IMR-90 (cell line): Measurements from ENCODE around the gene MAMLD1.

Experiments used
- CEBPB ChIP-seq: IDR thresholded peaks from 2 replicates; pipeline ENCODE4 v1.6.1; 2012; ENCODE audit warnings: low read depth, low read length, improper control_type of control experiment
- FOS ChIP-seq: fragments of 150-350 bp; IDR thresholded peaks from 2 replicates; pipeline ENCODE4 v1.6.1; 2016; ENCODE audit warnings: low read depth, low read length
- MXI1 ChIP-seq: IDR thresholded peaks from 2 replicates; pipeline ENCODE4 v1.6.1; 2012; ENCODE audit warnings: low read depth, mild to moderate bottlenecking, low read length, moderate library complexity, borderline replicate concordance
- POLR2A ChIP-seq: IDR thresholded peaks from 2 replicates; pipeline ENCODE4 v1.6.1; 2012; ENCODE audit warnings: mild to moderate bottlenecking, low read depth, low read length
- SMC3 ChIP-seq: fragments of 150-350 bp; IDR thresholded peaks from 2 replicates; pipeline ENCODE4 v1.6.1; 2016; ENCODE audit warnings: low read depth, mild to moderate bottlenecking, antibody characterized with exemption, low read length, moderate library complexity
- TF ChIP-seq, protein P1 (sequence below): conservative IDR thresholded peaks from 2 replicates; pipeline ENCODE4 v1.5.1; 2012; ENCODE audit warnings: mild to moderate bottlenecking, low read depth, low read length, improper control_type of control experiment

GRCh38 chrX:150429594-150429993 is 66.5 kb downstream of the MAMLD1 start:
- TF ChIP-seq, protein P1, sequence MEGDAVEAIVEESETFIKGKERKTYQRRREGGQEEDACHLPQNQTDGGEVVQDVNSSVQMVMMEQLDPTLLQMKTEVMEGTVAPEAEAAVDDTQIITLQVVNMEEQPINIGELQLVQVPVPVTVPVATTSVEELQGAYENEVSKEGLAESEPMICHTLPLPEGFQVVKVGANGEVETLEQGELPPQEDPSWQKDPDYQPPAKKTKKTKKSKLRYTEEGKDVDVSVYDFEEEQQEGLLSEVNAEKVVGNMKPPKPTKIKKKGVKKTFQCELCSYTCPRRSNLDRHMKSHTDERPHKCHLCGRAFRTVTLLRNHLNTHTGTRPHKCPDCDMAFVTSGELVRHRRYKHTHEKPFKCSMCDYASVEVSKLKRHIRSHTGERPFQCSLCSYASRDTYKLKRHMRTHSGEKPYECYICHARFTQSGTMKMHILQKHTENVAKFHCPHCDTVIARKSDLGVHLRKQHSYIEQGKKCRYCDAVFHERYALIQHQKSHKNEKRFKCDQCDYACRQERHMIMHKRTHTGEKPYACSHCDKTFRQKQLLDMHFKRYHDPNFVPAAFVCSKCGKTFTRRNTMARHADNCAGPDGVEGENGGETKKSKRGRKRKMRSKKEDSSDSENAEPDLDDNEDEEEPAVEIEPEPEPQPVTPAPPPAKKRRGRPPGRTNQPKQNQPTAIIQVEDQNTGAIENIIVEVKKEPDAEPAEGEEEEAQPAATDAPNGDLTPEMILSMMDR: no peak
- TF ChIP-seq FOS (0 out of 2 replicates have a peak, but pooled peaks have one; percentile 11), MXI1 (no peak), POLR2A (no peak), SMC3 (no peak), CEBPB (peak; percentile 88)
